GM21529 (cell line): Measurements from ENCODE around the gene ELMO3.

ENCODE experiments used
- ATAC-seq: cut with Tn5 transposase; IDR thresholded peaks from one replicate; pipeline ENCODE4 v1.9.1; 2021; ENCODE audit not compliant: unreplicated experiment

The ELMO3 gene

GRCh38 chr16:67193536-67193935 is 5.4 kb upstream of the ELMO3 start:
- ATAC-seq: no peak

DNA sequence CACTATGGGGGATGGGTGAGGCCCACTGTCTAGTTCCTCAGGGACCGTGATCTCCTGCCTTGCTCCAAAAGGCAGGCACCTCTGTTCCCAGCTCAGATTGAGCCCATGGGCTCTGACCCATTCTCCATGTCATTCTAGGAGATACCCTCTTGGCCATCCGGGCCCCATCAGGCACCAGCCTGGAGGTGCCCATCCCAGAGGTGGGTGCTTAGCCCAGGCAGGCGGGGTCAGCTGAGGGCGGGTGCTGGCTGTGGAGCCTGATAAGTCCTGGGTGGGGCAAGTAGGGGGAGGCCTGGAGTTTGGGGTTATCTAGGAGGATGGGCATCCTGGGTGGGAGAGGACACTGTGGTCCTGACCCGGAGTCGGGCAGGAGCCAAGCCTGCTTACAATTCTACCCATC is 4.7 kb upstream of the ELMO3 start:
- no peak for ATAC-seq

DNA sequence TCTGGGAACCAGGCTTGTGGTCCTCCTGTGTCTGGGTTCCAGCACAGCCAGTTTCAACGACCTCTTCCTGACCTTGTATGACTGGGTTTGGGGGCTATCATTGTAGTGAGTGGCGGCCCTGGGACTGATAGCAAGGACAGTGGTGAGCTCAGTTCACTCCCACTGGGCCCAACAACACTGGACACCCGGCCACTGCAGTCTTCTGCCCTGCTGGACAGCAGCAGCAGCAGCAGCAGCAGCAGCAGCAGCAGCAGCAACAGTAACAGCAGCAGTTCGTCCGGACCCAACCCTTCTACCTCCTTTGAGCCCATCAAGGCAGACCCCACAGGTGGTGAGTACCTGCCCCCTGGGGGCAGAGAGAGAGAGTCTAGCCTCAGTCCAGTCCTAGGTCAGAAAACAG is 3.3 kb upstream of the ELMO3 start:
- no peak for ATAC-seq

- ATAC-seq: no peak
These were observed 2.0 kb upstream of the ELMO3 start for GRCh38 chr16:67196881-67197280.

DNA sequence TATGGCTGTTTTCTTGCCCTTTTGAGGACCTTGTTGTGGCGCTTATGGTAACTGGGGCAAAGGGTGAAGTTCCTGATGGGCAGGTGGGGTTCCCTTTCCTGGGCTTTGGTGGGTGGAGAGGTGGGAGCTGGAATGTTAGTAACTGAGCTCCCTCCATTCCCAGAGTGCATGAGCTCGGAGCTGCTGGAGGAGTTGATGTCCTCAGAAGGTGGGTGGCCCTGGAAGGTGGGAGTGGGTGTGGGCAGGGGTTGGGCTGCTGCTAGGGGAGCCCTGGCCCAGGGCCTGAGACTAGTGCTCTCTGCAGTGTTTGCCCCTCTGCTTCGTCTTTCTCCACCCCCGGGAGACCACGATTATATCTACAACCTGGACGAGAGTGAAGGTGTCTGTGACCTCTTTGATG is 1.2 kb upstream of the ELMO3 start:
- no peak for ATAC-seq

DNA sequence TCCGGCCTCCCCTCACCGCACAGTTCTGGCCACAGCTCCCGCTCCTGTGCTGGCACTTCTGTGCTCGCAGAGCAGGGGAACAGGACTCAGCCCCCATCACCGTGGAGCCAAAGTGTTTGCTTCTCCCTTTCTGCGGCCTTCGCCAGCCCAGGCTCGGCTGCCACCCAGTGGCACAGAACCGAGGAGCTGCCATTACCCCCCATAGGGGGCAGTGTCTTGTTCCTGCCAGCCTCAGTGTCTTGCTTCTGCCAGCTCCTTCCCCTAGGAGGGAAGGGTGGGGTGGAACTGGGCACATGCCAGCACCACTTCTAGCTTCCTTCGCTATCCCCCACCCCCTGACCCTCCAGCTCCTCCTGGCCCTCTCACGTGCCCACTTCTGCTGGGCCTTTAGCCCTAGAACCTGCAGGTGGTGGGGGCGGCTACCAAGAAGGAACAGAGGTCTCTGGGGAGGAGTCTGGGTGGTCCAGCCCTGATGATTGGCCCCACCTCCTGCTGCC is 645 bp upstream of the ELMO3 start:
- no peak for ATAC-seq

- ATAC-seq: no peak
These were observed 872 bp downstream of the ELMO3 start for GRCh38 chr16:67199808-67200198.

DNA sequence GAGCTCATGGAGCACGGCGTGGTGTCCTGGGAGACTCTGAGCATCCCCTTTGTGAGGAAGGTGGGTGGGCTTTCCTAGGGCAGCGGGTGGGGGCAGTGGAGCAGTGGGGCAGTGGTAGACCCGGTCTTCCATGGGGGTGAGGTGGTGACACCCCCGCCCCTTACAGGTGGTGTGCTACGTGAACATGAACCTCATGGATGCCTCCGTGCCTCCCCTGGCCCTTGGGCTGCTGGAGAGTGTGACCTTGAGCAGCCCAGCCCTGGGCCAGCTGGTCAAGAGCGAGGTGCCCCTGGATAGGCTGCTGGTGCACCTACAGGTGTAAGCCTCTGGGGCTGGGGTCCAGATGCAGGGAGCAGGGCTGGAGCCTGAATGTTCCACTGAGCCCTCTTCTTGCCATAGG is 1.6 kb downstream of the ELMO3 start:
- no peak for ATAC-seq

- ATAC-seq: no peak
These were observed 2.7 kb downstream of the ELMO3 start for GRCh38 chr16:67201411-67202345.

DNA sequence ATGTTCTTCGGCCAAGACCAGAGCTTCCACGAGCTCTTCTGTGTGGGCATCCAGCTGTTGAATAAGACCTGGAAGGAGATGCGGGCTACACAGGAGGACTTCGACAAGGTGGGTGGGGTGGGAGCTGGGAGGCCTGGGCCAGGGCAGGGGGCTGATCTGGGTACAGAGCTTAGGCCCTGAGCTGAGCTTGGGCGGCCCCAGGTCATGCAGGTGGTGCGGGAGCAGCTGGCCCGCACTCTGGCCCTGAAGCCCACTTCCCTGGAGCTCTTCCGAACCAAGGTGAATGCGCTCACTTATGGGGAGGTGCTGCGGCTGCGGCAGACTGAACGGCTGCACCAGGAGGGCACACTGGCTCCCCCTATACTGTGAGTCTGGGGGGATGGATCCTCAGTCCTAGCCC is 3.5 kb downstream of the ELMO3 start:
- no peak for ATAC-seq

GRCh38 chr16:67202956-67203493 is 4.1 kb downstream of the ELMO3 start:
- ATAC-seq: no peak

GRCh38 chr16:67204076-67204475 is 5.1 kb downstream of the ELMO3 start:
- ATAC-seq: no peak

DNA sequence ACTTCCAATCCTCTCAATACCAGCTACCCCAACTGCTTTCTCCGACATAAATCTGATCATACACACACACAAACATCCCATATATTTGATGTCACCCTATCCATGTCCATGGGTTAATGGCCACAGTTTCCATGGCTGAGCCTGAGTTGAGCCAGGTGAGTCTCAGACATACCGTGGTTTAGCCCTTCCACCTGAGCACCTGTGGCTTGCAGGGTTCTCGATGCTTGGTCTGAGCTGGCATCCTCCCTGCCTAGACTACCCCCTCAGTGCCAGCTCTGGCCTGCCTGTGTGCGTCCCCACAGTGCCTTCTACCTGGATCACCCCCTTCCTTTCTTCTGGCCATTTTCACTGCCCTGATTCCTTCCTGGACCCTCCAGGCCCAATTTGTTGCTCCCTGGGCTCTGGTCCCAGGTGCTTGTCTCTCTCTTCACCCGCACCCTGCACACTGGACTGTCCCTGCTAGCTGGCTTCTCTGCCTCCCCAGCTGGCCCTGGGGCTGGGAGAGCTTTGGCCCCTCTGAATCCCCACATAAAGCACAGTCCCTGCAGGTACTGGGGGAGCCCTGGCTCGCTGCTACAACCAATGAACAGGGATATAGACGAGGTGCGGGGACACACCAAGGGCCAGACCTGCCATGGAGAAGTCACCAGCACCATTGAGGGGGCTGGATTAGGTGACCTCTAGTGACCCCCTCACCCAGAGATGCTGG is 7.4 kb downstream of the ELMO3 start:
- no peak for ATAC-seq

GRCh38 chr16:67206838-67207248 is 7.9 kb downstream of the ELMO3 start:
- no peak for ATAC-seq

DNA sequence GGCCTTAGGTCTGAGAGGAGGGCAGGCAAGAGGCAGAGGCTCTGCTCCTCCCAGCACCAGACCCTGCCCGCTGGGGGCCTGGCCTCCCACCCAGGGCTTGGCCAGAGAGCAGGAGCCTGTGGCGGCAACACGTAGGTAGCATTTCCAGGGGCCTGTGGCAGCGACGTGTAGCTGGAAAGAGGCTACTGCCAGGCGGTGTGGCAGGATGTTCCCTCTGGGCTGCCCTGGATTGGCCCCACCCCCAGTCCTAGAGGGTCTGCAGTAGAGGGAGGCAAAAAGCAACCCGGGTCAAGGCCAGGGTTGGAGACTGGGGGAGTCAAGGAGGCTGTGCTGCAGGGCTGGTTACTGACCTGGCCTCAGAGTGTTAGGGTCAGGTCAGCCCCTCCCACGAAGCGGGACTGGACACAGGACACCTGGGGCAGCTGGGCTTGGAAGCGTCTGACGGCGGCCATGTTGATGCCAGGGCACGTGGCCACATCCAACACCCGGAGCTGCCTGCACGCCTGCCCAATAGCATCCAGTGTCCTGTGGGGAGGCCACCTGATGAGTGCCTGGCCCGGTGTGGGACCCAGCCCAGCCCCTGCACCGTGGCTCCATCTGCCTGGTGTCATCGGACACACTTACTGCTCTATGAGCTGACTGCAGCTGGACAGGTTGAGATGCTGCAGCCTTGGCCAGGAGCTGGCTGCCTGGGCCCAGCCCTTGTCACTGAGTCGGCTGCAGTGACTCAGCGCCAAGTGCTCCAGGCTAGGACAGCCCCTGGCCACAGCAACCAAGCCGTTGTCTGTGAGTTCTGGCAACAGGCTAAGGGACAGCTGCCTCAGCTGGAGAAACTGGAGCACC is 8.5 kb downstream of the ELMO3 start:
- ATAC-seq: no peak

- no peak for ATAC-seq
These were observed 9.4 kb downstream of the ELMO3 start for GRCh38 chr16:67208154-67208896.

DNA sequence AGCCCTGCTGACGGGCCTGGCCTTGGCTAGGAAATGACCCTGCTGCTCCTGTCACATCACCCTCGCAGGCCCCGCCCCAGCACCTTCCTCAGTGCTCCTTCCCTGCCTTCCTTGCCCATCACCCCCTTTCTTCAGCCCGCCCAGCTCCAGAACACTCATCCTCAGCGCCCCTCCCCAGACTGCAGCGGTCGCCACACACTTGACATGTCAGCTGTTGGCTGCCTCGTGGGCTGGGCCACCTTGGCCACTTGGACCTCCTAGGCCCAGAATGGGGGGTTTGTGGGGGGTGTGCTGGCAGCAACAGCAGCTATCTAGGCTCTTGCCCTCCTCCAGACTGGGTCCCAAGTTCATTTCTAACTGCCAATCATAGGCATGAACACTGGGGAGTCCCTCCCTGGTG is 10.6 kb downstream of the ELMO3 start:
- ATAC-seq: no peak

DNA sequence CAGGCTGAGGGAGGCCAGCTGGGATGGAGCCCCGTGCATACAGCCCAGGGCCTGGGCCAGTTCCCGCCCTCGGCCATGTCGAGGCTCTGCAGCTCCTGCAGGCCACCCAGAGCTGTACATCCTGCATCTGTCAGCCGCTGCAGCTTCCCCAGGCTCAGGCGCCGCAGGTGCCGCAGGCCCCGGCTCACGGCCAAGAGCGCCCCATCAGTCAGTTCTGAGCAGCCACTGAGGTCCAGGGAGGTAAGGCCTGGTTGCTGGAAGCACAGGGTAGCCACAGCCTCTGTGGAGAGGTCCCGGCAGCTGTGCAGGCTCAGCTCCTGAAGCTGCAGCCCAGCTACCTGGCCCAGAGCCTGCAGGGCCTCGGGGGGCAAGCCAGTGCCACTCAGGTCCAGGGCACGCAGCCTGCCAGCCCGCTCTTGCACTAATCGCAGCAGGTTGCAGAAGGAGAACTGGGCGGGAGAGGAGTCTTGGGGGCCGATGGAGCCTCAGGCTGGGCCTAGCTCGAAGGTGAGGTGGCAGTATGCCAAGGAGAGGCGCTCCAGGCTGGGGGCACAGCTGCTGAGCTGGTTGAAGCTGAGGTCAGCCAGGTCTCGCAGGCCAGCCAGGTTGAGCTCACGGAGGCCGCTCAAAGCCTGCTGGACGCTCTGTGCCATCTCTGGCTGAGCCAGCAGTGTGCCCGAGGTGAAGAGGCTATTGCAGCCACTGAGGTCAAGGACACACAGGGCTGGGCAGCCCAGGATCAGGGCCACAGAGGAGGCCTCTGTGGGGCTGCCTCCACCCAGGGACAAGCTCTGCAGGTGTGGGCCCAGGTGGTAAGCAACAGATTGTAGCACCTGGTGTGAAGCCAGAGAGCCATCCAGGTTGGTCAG is 11.4 kb downstream of the ELMO3 start:
- ATAC-seq: no peak

- no peak for ATAC-seq
These were observed 12.7 kb downstream of the ELMO3 start for GRCh38 chr16:67211674-67212073.
